Thyroid gland (tissue), 4 donors: Measurements from ENCODE around the gene MMP20. TPM values are rescaled to one million over a fixed set of nuclear protein-coding genes. Genes with fewer than 3 reads are reported as not detected.

ENCODE experiments used
- DNase-seq, 2 donors: peaks; one replicate each; pipeline ENCODE4 v3.0.0-alpha.2; 2019
- H3K27ac ChIP-seq, 3 donors: fragments of 200-600 bp; sonication (generic); 1 replicate in 2 of 3; 2 replicates in 1 of 3; pipeline ENCODE4 v1.5.1; 2016 to 2019; ENCODE audit warnings: mild to moderate bottlenecking in 1 of 3, moderate library complexity in 1 of 3
- H3K27me3 ChIP-seq: fragments of 200-600 bp; sonication (generic); one replicate; pipeline ENCODE4 v1.5.1; 2019
- H3K36me3 ChIP-seq, 2 donors: fragments of 200-600 bp; sonication (generic); one replicate each; pipeline ENCODE4 v1.5.1; 2016 to 2019
- H3K4me1 ChIP-seq, 2 donors: fragments of 200-600 bp; sonication (generic); one replicate each; pipeline ENCODE4 v1.5.1; 2017 to 2019
- H3K4me3 ChIP-seq, 3 donors: fragments of 200-600 bp; sonication (generic); replicated peaks in 1 of 3; 1 replicate in 2 of 3; 2 replicates in 1 of 3; pipeline ENCODE4 v1.5.1; 2016; ENCODE audit warnings: mild to moderate bottlenecking in 1 of 3
- H3K9me3 ChIP-seq: fragments of 200-600 bp; sonication (generic); one replicate; pipeline ENCODE4 v1.5.1; 2017
- CTCF ChIP-seq, 6 experiments: fragments of 200-600 bp in 3 of 6; fragments of 450-650 bp in 3 of 6; sonication (generic) in 3 of 6; IDR thresholded peaks; one replicate each; pipeline ENCODE4 v1.5.1; 2016 to 2019; ENCODE audit warnings: antibody characterized with exemption in 6 of 6, mild to moderate bottlenecking in 2 of 6, inconsistent platforms in 1 of 6, moderate library complexity in 1 of 6
- POLR2A ChIP-seq, 2 donors: fragments of 450-650 bp; IDR thresholded peaks; one replicate each; pipeline ENCODE4 v1.6.1; 2017; ENCODE audit warnings: antibody characterized with exemption in 2 of 2, mild to moderate bottlenecking in 2 of 2, moderate library complexity in 1 of 2
- WGBS, 2 donors: methylation state at CpG; one replicate each; pipeline ENCODE4 v1.1.5; 2017; 5-methylcytosine and 5-hydroxymethylcytosine counted together
- intact Hi-C: fragments of 100-400 bp; cut with DNase I; formaldehyde crosslinking; loops from one replicate; pipeline ENCODE4 v1.15.1; 2023
- total RNA-seq, 4 donors: library from RNA; depleted of rRNA; stranded (reverse); fragments of >200 nt; gene quantifications; one replicate each; pipeline ENCODE4 v1.2.3, GENCODE V29; 2016

Gene MMP20
- total RNA-seq, 4 donors from 2014 or later: not detected

DNA sequence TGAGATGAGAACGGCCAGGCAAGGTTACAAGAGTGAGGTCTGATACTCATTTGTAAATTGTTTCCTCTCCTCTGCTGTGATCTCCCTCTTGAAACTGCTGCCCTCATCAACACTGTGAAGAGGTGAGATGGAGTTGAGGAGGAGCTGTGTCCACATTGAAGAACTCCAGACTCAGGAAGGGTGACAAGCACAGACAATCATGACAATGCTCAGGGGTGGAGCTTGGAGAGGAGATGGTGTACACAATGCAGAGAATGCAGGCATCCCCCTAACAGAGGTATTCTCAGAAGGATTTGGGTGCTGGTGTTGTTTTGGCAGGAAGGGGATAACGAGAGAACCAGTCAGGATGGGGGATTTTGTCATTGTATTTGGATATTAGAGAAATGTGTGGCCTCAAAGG is 73.1 kb downstream of the MMP20 start:
- no peak for TF ChIP-seq POLR2A (IDR thresholded peaks at IDR 0.05)
- no peak for TF ChIP-seq CTCF (IDR thresholded peaks at IDR 0.05)
- Histone ChIP-seq H3K9me3 (no peaks in the 10 kb centered on the region), H3K36me3 (no peaks in the 10 kb centered on the region), H3K27ac (peak overlapping the region in 1 of 3 donors; percentile 62), H3K4me3 (no peak overlapping the region), H3K4me1 (peaks cover 5 to 31% of the 10 kb centered on the region in 2 donors), H3K27me3 (no peaks in the 10 kb centered on the region)
- 58 to 64% methylated on average over 2 of the region's 2 CpGs for WGBS, 2 donors
- intact Hi-C loops: no loop called here
- DNase-seq: no peak

- no peak overlapping the region for H3K27ac ChIP-seq
- 60 to 63% methylated on average over 6 of the region's 6 CpGs for WGBS, 2 donors
- no peaks in the 10 kb centered on the region for H3K27me3 ChIP-seq
- H3K4me1 ChIP-seq: peaks cover 5 to 34% of the 10 kb centered on the region in 2 donors
- H3K36me3 ChIP-seq: no peaks in the 10 kb centered on the region
- intact Hi-C loops: no loop called here
- TF ChIP-seq POLR2A (IDR thresholded peaks at IDR 0.05) (no peak), CTCF (IDR thresholded peaks at IDR 0.05) (no peak)
- H3K9me3 ChIP-seq: no peaks in the 10 kb centered on the region
- no peak for DNase-seq
- no peak overlapping the region for H3K4me3 ChIP-seq
Observed at GRCh38 chr11:102551169-102551781, 73.9 kb downstream of the MMP20 start.

GRCh38 chr11:102546923-102547471 is 78.1 kb downstream of the MMP20 start:
- intact Hi-C loops: no loop called here
- Histone ChIP-seq H3K27me3 (no peaks in the 10 kb centered on the region), H3K27ac (peak overlapping the region in 1 of 3 donors; percentile 20), H3K4me1 (peaks cover 5 to 21% of the 10 kb centered on the region in 2 donors), H3K4me3 (no peak overlapping the region), H3K36me3 (no peaks in the 10 kb centered on the region), H3K9me3 (no peaks in the 10 kb centered on the region)
- DNase-seq: peak; percentile 71
- TF ChIP-seq CTCF (IDR thresholded peaks at IDR 0.05) (no peak), POLR2A (IDR thresholded peaks at IDR 0.05) (no peak)
- 43 to 56% methylated on average over 3 of the region's 3 CpGs for WGBS, 2 donors

DNA sequence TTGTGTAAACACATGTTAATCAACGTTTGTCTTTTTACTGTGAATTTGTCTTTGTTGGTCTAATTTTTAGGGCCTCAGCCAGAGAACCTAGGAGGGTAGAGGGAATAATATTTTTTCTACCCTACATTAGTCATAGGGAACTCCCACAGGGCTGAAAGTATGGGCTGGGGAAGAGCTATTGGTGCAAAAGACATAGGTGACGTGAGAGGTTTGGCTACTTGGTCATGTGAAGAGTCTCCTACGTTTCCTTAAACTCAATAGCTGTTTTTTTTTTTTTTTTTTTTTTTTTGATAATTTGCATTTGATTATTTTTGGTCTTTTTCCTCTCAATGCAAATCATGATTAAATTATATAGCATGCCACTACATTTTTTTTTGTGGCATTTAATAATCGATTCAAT is 78.7 kb downstream of the MMP20 start:
- Histone ChIP-seq H3K9me3 (no peaks in the 10 kb centered on the region), H3K27ac (no peak overlapping the region), H3K27me3 (no peaks in the 10 kb centered on the region), H3K4me1 (peaks cover 5 to 15% of the 10 kb centered on the region in 2 donors), H3K36me3 (no peaks in the 10 kb centered on the region), H3K4me3 (no peak overlapping the region)
- TF ChIP-seq CTCF (IDR thresholded peaks at IDR 0.05) (no peak), POLR2A (IDR thresholded peaks at IDR 0.05) (no peak)
- no peak for DNase-seq
- WGBS, 2 donors: 72 to 82% methylated on average over 4 of the region's 4 CpGs
- intact Hi-C loops: no loop called here

DNA sequence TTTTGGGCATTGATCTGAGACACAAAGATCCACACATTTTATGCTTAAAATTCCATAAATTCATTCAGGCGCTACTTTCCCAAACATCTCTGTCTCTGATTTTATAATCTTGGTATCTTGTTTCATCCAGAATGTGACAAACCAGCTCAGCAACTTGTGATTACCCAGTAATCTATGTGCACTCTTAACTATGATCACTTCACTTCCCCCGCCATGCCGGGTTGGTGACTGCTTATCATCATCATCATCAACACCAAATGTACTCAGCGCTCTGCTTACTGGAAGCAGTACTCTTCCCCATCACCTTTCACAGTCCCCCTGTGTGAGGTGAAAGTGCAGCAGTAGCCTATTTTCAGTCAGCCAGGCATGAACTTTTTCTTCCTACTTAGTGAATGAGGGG is 79.4 kb downstream of the MMP20 start:
- no peaks in the 10 kb centered on the region for H3K36me3 ChIP-seq
- TF ChIP-seq POLR2A (IDR thresholded peaks at IDR 0.05): no peak
- TF ChIP-seq CTCF (IDR thresholded peaks at IDR 0.05): no peak
- no peaks in the 10 kb centered on the region for H3K9me3 ChIP-seq
- intact Hi-C loops: no loop called here
- H3K27ac ChIP-seq: no peak overlapping the region
- WGBS, 2 donors: 71 to 77% methylated on average over 4 of the region's 4 CpGs
- no peaks in the 10 kb centered on the region for H3K27me3 ChIP-seq
- DNase-seq: no peak
- H3K4me1 ChIP-seq: peaks cover 5 to 9% of the 10 kb centered on the region in 2 donors
- no peak overlapping the region for H3K4me3 ChIP-seq
